HUES48 (cell line): ENCODE data around the gene EZH2.

ENCODE experiments used
- H3K27ac ChIP-seq: one replicate; pipeline ENCODE4 v1.7.0; 2013; ENCODE audit warnings: low read depth, low read length, inconsistent platforms
- H3K27me3 ChIP-seq: 2 replicates; pipeline ENCODE4 v1.6.1; 2013; ENCODE audit warnings: mild to moderate bottlenecking, low read length; ENCODE audit not compliant: control insufficient read depth, insufficient read depth
- H3K36me3 ChIP-seq: 2 replicates; pipeline ENCODE4 v1.6.1; 2013; ENCODE audit warnings: low read length; ENCODE audit not compliant: control insufficient read depth, insufficient read depth
- H3K4me1 ChIP-seq: 2 replicates; pipeline ENCODE4 v1.6.1; 2013; ENCODE audit warnings: mild to moderate bottlenecking, low read length; ENCODE audit not compliant: control insufficient read depth, insufficient read depth
- H3K4me3 ChIP-seq: 2 replicates; pipeline ENCODE4 v1.5.1; 2013; ENCODE audit warnings: mild to moderate bottlenecking, low read depth, low read length
- H3K9ac ChIP-seq: 2 replicates; pipeline ENCODE4 v1.6.1; 2013; ENCODE audit warnings: mild to moderate bottlenecking, low read depth, low read length, moderate library complexity
- H3K9me3 ChIP-seq: 2 replicates; pipeline ENCODE4 v1.6.1; 2013; ENCODE audit warnings: low read length; ENCODE audit not compliant: control insufficient read depth, insufficient read depth

Gene EZH2

DNA sequence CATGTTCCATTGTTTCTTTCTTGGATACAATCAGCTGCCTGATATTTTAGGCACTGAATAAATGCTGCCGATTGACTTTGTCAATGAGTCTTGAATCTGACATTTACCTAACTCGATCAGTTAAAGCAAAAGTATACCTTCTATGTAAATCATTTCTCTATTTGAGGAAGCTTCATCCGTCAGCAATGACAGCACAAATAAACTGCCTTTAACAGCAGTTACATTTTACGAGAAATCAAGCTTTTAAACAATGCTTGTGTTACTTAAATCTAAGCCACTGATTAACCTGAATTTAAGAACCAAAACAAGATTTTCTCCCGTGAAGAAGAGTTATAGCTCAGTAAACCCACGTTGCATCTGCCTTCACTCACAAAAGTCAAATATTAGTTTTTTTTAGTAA is 114.1 kb downstream of the EZH2 start:
- Histone ChIP-seq H3K27ac (no peak overlapping the region), H3K36me3 (peaks cover 90% of the 10 kb centered on the region), H3K9ac (no peak overlapping the region), H3K4me3 (no peak overlapping the region), H3K9me3 (no peaks in the 10 kb centered on the region), H3K4me1 (peaks cover 7% of the 10 kb centered on the region; the same call in 1 of the 2 replicates), H3K27me3 (no peaks in the 10 kb centered on the region)

DNA sequence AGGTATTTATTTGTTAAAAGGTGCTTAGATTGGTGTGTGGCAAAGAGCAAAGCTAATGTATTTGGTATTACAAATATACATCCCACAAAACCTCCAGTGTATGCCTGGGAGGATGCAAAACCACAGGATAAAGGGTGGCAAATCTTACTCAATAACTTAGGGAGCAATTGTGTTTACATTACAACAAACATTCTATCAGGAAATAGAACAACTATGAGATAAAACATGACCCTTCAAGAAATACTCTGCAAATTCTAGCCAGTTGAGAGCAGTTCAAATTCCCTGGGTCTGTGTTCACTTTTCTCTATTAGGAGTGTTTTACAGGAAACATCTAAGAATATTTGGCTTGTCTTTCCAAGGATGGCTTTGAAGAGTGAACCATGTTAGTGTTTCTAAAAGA is 120.5 kb downstream of the EZH2 start:
- H3K9me3 ChIP-seq: no peaks in the 10 kb centered on the region
- H3K27ac ChIP-seq: no peak overlapping the region
- no peak overlapping the region for H3K4me3 ChIP-seq
- no peaks in the 10 kb centered on the region for H3K27me3 ChIP-seq
- H3K4me1 ChIP-seq: no peaks in the 10 kb centered on the region
- H3K9ac ChIP-seq: no peak overlapping the region
- peaks cover 85% of the 10 kb centered on the region for H3K36me3 ChIP-seq

DNA sequence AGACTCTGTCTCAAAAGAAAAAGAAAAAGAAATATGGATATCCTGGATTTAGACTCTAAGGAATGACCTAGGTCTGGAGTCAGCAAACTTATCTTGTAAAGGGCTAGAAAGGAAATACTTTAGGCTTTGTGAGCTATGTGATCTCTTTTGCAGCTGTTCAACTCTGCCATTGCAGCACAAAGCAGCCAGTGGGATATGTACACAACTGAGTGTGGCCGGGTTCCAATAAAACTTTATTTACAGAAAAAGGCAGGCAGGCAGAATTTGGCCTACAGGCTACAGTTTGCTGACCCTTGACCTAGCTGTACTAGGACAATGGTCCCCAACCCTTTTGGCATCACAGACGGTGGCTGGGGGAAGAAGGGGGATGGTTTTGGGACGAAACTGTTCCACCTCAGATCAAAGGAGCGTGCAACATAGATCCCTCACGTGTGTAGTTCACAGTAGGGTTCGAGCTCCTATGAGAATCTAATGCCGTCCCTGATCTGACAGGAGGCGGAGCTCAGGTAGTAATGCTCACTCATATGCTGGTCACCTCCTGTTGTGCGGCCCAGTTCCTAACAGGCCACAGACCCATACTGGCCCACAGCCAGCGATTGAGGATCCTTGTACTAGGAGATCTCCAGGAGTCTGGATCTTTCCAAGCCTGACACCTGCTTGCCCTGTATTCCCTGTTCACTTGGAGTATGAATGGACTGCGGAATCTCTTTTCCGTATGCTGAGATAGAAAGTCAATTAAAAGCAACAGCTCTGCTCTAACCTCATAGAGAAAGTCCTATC is 122.4 kb downstream of the EZH2 start:
- Histone ChIP-seq H3K9me3 (no peaks in the 10 kb centered on the region), H3K4me1 (no peaks in the 10 kb centered on the region), H3K36me3 (peaks cover 86% of the 10 kb centered on the region), H3K9ac (no peak overlapping the region), H3K4me3 (no peak overlapping the region), H3K27me3 (no peaks in the 10 kb centered on the region), H3K27ac (no peak overlapping the region)
